Adrenal gland (tissue), 12 donors: ENCODE results near the gene NPR2. TPM values are rescaled to one million over a fixed set of nuclear protein-coding genes. Genes with fewer than 3 reads are reported as not detected.

Experiments used
- DNase-seq, 7 donors: peaks; one replicate each; pipeline ENCODE4 v3.0.0-alpha.2; 2019 to 2020
- H3K27ac ChIP-seq, 5 donors: fragments of 200-600 bp; sonication (generic) in 4 of 5; 1 replicate in 3 of 5; 2 replicates in 2 of 5; pipeline versions ENCODE4 v1.5.1 to v1.8.0; 2016 to 2020; ENCODE audit warnings: mild to moderate bottlenecking in 1 of 5
- H3K27me3 ChIP-seq: fragments of 200-600 bp; 2 replicates; pipeline ENCODE4 v1.8.0; 2021
- H3K36me3 ChIP-seq, 2 donors: fragments of 200-600 bp; replicated peaks in 1 of 2; 1 replicate in 1 of 2; 2 replicates in 1 of 2; pipeline versions ENCODE4 v1.5.1 to v1.8.0; 2018 to 2022
- H3K4me1 ChIP-seq, 2 donors: fragments of 200-600 bp; replicated peaks in 1 of 2; 1 replicate in 1 of 2; 2 replicates in 1 of 2; pipeline versions ENCODE4 v1.5.1 to v1.8.0; 2018 to 2021
- H3K4me3 ChIP-seq, 4 donors: fragments of 200-600 bp; sonication (generic) in 3 of 4; one replicate each; pipeline ENCODE4 v1.5.1; 2016 to 2018
- H3K9me3 ChIP-seq, 3 donors: fragments of 200-600 bp; sonication (generic) in 1 of 3; replicated peaks in 1 of 3; 1 replicate in 2 of 3; 2 replicates in 1 of 3; pipeline versions ENCODE4 v1.5.1 to v1.8.0; 2016 to 2021
- CTCF ChIP-seq, 6 experiments: fragments of 450-650 bp in 4 of 6; fragments of 200-600 bp in 2 of 6; sonication (generic) in 1 of 6; IDR thresholded peaks; 1 replicate in 5 of 6; 2 replicates in 1 of 6; pipeline versions ENCODE4 v1.5.1 to v1.8.0; 2016 to 2021; ENCODE audit warnings: antibody characterized with exemption in 6 of 6, mild to moderate bottlenecking in 2 of 6, moderate library complexity in 1 of 6
- POLR2A ChIP-seq, 2 donors: fragments of 450-650 bp; IDR thresholded peaks; one replicate each; pipeline ENCODE4 v1.6.1; 2017; ENCODE audit warnings: antibody characterized with exemption in 2 of 2, mild to moderate bottlenecking in 2 of 2, moderate library complexity in 1 of 2
- WGBS, 4 donors: extraction: QIAGEN DNeasy Blood & Tissue Kit in 2 of 4; methylation state at CpG; one replicate each; pipeline versions ENCODE4 v1.1.5 to v1.1.7; 2013 to 2017; 5-methylcytosine and 5-hydroxymethylcytosine counted together
- intact Hi-C, 2 donors: fragments of 100-400 bp; cut with DNase I; formaldehyde crosslinking; loops; one replicate each; pipeline versions ENCODE4 v1.14.1 to v1.15.0; 2022 to 2023
- polyA plus RNA-seq, 3 donors: library from polyadenylated mRNA; stranded (reverse); fragments of 200-250 nt in 2 of 3; fragments of 350-450 nt in 1 of 3; fragmentation: Illumina TruSeq in 1 of 3; extraction: RNeasy Lipid Tissue Mini Kit (QIAGEN cat#74804) in 1 of 3; gene quantifications; one replicate each; pipeline ENCODE4 v1.2.3, GENCODE V29; 2013 to 2014
- total RNA-seq, 9 donors: library from RNA; depleted of rRNA in 4 of 9; stranded (reverse); fragments of >200 nt in 4 of 9; fragments of 120-200 nt in 1 of 9; fragmentation: NEBNext Ultra II Directional in 1 of 9; extraction: Animal tissue kit (Norgen Biotek cat#: 25700) in 1 of 9; gene quantifications; one replicate each; pipeline versions ENCODE4 v1.1.0 to v1.2.4, GENCODE V29; 2013 to 2023
- donor health status: healthy with polysubstance abuse.
- donor health status: Bipolar disorder and iron deficiency.
- donor health status: DM: yes; HTN: yes; CAD: no.
- donor health status: DM: no; HTN: no; CAD: no.
- donor health status: DM: no; HTN: no; CAD: no.
- donor health status: DM: yes; HTN: yes; CAD: no.

NPR2 gene
- total and polyA plus RNA-seq, 12 donors, result 5.6 to 69.9 (median 24.1) TPM

- WGBS, 4 donors, result 80 to 85% (median 83%) methylated on average over 8 of the region's 8 CpGs
- H3K4me3 ChIP-seq, result no peak overlapping the region
- peaks cover 0 to 55% of the 10 kb centered on the region in 2 donors for H3K36me3 ChIP-seq
- TF ChIP-seq POLR2A (IDR thresholded peaks at IDR 0.05), result no peak
- no peak for TF ChIP-seq CTCF (IDR thresholded peaks at IDR 0.05)
- H3K4me1 ChIP-seq, result peaks cover 27 to 38% of the 10 kb centered on the region in 2 donors
- peak in 1 of 7 donors; percentile 9 for DNase-seq
- peak overlapping the region in 2 of 5 donors; percentile 4 to 19 for H3K27ac ChIP-seq
- H3K27me3 ChIP-seq, result no peaks in the 10 kb centered on the region
- H3K9me3 ChIP-seq, result no peaks in the 10 kb centered on the region
- intact Hi-C loops, result no loop called here
Measured at GRCh38 chr9:35743880-35744518, 47.4 kb upstream of the NPR2 start.

GRCh38 chr9:35745569-35745968 lies 45.8 kb upstream of the NPR2 start:
- Histone ChIP-seq H3K4me3 (peak overlapping the region in 1 of 4 donors; percentile 92), H3K9me3 (no peaks in the 10 kb centered on the region), H3K27me3 (no peaks in the 10 kb centered on the region), H3K27ac (no peak overlapping the region), H3K36me3 (peaks cover 0 to 40% of the 10 kb centered on the region in 2 donors), H3K4me1 (peaks cover 34 to 48% of the 10 kb centered on the region in 2 donors)
- DNase-seq, result peak in 1 of 7 donors; percentile 9
- TF ChIP-seq POLR2A (IDR thresholded peaks at IDR 0.05) (no peak), CTCF (IDR thresholded peaks at IDR 0.05) (no peak)
- WGBS, 4 donors, result 24 to 33% (median 31%) methylated on average over 1 of the region's 1 CpG
- intact Hi-C loops, result no loop called here

GRCh38 chr9:35746583-35746982 lies 44.8 kb upstream of the NPR2 start:
- H3K9me3 ChIP-seq, result no peaks in the 10 kb centered on the region
- WGBS, 4 donors, result 52 to 58% (median 55%) methylated on average over 3 of the region's 3 CpGs

More at GRCh38 chr9:35746583-35746982, 44.8 kb upstream of the NPR2 start:
- DNase-seq, result no peak
- peak overlapping the region in 1 of 4 donors; percentile 92 for H3K4me3 ChIP-seq
- H3K36me3 ChIP-seq, result peaks cover 0 to 41% of the 10 kb centered on the region in 2 donors
- no peak for TF ChIP-seq CTCF (IDR thresholded peaks at IDR 0.05)
- TF ChIP-seq POLR2A (IDR thresholded peaks at IDR 0.05), result no peak
- no peaks in the 10 kb centered on the region for H3K27me3 ChIP-seq
- peaks cover 34 to 48% of the 10 kb centered on the region in 2 donors for H3K4me1 ChIP-seq
- no peak overlapping the region for H3K27ac ChIP-seq
- intact Hi-C loops, result no loop called here
